HG03575 (cell line): Measurements from ENCODE around the gene CNP.
"Not testable (repeated sequence)": the region's sequence is repeated elsewhere in the genome, so short reads cannot be mapped to it uniquely, and the experiment has no call there.

Experiments used
- ATAC-seq: cut with Tn5 transposase; IDR thresholded peaks from one replicate; pipeline ENCODE4 v1.9.1; 2021; ENCODE audit not compliant: unreplicated experiment, insufficient number of reproducible peaks, low FRiP score; ENCODE audit errors: extremely low read depth

Gene CNP

DNA sequence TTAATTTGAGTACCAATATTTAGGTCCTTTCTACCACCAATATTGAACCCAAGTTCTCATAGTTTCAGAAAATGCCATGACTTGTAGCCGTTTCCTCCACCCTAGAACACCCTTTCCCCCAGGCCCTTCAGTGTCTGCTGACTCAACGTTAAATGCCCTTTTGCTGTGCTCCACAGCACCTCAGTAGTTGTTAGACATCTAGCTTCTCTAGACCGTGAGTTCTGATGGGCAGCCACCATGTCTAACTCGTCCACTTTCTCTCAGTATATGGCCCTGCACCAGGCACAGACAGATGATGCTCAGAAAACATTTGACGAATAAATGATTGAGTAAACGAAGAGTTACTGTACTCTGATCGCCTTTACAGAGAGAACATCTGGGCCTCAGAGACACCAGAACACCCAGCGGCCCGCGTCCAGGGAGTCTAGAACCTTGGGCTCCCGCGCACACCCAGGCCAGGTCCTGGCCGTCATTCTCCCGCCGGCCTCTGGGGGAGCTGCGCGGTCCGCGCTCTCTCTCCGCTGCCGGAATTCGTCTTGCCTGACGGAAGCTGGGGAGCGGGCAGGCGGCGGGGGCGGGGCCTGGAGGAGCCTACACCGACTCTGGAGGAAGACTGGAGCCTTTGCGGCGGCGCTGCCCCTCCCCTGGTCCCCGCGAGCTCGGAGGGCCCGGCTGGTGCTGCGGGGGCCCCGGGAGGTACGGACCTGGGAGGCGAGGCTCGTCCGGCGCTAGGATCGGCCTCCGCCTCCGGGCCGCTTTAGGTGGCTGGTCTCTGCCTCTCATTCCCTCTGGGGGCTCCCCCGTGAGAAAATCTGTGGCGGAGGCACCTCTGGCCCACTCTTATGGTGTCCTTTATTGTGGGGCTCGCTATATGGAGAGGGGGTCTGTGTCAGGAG lies 53.2 kb downstream of the CNP start, which contains the start of gene NKIRAS2:
Gene NKIRAS2 (plus strand): TSS at position 582 of the 896 bp plus-strand sequence. CDS start 1,488 bp downstream, outside the sequence.
- ATAC-seq = no peak

DNA sequence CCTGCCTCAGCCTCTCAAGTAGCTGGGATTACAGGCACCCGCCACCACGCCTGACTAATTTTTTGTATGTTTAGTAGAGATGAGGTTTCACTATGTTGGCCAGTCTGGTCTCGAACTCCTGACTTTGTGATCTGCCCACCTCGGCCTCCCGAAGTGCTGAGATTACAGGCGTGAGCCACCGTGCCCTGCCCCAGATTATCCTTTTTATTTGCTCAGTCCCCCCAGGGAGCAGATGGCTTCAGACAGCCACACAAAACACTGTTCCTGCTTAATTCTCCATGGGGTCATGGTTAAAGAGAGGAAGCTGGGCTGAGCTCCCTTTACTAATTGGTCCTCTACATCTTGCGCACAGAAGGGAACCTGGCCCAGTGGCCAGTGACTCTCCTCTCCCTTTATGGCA lies 54.2 kb downstream of the CNP start:
- not testable (repeated sequence) for ATAC-seq

DNA sequence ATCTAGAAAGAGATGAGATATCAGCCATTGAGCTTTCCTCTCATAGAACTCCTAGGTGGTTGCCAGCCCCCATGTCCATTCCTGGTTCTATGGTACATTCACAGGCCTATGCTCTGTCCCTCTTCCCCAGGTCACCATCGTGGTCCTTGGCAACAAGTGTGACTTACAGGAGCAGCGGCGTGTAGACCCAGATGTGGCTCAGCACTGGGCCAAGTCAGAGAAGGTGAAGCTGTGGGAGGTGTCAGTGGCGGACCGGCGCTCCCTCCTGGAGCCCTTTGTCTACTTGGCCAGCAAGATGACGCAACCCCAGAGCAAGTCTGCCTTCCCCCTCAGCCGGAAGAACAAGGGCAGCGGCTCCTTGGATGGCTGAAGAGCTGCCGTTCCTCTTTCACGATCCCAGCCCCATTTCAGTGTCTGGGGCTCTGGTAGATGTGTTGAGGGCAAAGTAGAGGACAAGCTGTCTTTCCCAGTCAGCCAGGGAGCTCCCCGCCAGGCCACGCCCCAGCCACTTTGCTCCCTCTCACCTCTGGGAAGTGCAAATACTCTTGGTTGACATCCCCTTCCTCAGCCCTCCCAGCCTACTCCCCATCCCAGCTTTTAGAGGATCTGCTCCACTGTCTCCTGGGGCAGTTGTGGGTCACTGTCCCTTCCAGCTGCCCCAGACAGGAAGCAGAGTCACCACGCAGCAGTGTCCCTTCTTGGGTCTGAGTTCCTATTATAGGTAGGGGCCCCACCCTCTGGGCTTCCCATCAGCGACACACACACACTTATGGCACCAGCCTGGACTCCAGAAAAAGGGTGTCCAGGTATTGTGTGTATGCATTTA lies 57.1 kb downstream of the CNP start:
- no peak for ATAC-seq

DNA sequence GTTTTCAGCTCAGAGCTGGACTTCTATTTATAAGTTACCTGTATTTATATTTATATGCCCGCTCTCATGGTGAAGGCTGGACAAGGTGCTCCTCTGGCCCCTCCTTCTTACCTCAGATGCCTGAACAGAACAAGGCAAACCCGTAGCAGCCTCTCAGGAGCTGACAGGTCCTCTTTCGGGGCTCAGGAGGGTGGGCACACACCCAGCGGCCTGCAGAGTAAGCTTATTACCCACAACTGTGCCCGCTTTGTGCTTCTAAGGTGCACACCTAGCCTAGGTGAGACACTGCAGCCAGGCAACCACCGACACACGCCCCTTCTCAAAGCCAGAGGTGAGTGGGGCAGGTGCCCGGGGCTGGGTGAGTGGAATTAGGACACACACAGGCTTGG lies 58.6 kb downstream of the CNP start:
- ATAC-seq = no peak

DNA sequence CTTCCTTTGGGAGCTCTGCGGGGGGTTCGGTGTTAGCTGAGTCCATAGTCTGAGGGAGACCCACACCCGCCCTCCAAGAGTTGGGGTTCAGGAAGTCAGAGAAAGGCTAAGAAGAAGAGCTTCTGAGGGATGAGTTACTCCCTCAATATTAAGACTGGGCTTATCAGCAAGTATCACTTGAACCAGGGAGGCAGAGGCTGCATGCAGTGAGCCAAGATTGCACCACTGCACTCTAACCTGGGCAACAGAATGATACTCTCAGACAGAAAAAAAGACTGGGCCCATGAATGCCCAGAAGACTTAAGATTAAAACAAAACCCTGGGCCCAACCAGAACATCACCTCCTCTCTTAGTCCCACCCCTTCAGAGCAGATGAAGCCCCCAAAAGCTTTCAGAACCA lies 59.3 kb downstream of the CNP start:
- no peak for ATAC-seq

DNA sequence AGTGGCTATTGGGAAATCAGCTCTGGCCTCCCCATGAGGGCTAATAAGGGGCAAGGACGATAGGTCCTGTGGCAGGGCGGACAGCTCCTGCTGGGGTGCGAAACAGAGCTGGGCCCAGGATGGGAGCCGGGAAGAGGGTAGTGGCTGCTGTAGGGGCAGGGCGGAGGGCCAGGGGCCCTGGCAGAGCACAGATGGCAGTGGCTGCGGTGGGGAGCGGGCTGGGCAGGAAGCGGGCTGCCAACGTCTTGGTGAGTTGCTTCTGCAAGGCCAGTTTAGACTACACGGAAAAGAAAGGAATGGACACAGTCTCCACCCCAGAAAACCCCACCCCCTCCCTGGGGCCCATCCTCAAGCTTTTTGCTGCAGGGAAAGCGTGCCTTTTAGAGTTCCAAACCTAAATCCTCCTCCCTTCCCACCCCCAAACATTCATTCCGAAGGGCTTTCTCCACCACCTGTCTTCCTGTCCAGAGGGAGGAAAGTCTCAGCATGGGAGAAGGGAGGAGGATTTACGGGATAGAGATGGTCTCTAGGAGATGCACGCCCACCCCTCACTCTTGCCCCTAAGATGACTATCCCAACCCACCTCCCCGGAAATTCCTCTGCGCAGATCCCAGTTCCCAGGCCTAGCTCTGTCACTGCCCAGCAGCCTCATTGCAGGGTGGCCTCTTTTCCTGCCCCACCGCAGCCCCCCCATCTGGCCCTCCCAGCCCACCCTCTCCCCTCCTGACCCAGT lies 60.4 kb downstream of the CNP start:
- no peak for ATAC-seq
